ENCODE data around the gene LRP11. TPM values are rescaled to one million over a fixed set of nuclear protein-coding genes. Genes with fewer than 3 reads are reported as not detected.
"Not testable (repeated sequence)": the region's sequence is repeated elsewhere in the genome, so short reads cannot be mapped to it uniquely, and the experiment has no call there.

Gene LRP11, protein sequence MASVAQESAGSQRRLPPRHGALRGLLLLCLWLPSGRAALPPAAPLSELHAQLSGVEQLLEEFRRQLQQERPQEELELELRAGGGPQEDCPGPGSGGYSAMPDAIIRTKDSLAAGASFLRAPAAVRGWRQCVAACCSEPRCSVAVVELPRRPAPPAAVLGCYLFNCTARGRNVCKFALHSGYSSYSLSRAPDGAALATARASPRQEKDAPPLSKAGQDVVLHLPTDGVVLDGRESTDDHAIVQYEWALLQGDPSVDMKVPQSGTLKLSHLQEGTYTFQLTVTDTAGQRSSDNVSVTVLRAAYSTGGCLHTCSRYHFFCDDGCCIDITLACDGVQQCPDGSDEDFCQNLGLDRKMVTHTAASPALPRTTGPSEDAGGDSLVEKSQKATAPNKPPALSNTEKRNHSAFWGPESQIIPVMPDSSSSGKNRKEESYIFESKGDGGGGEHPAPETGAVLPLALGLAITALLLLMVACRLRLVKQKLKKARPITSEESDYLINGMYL
- 10 to 100 TPM; 16.2 to 27.2 (median 26.1) TPM for total RNA-seq
- long read RNA-seq, donor 1, transcript LRP11-201 (7 exons, 3,260 nt), result major isoform, 21 of 41 reads
- long read RNA-seq, donor 1, transcript LRP11-202 (4 exons, 3,158 nt), result minor isoform, 6 of 41 reads
- long read RNA-seq, donor 1, partial matches to known transcripts, result 8 of 41 reads
- long read RNA-seq, donor 1, other reads (novel, unspliced or antisense), result 6 of 41 reads
- long read RNA-seq, donor 2, partial matches to known transcripts, result 1 of 2 reads
- long read RNA-seq, donor 2, other reads (novel, unspliced or antisense), result 0 of 2 reads

DNA sequence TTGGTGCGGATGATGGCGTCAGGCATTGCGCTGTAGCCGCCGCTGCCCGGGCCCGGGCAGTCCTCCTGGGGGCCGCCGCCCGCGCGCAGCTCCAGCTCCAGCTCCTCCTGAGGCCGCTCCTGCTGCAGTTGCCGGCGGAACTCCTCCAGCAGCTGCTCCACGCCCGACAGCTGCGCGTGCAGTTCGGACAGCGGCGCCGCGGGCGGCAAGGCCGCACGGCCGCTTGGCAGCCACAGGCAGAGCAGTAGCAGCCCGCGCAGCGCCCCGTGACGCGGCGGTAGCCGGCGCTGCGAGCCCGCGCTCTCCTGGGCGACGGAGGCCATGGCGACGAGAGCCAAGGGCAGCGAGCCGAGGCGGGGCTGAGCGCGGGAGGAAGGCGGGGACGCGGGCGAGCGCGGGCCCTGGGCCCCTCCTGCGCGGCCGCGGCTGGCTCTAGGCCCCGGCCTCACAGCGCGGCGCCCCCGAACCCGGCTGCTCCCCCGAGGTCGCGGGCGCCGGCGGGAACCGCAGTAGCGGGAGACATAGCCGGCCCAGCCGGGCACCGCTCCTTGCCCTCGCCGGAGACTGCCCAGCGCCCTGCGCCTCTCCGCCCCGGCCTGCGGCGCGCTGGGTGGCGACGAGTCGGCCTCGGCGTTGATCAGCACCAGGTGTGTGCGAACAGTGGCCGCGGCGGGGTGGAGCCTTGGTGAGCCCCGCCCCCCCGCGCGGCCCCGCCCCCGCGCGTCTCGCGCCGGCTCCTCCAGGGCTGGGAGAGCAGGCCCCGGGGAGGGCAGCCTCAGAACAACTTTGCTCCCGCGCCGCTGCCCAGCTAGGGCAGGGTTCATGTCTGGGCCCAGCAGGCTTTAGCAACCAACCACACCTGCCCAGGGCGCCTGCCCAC, at the start of gene LRP11:
Gene LRP11 (minus strand): TSS at position 662 of the 880 bp plus-strand sequence. CDS start 339 bp downstream, at position 323.
- DNase-seq (peak; percentile 92 to 94 (median 92)), ATAC-seq (peak; percentile 93)
- Histone ChIP-seq H3K36me3 (ENCODE audit: low read depth) (no peaks in the 10 kb centered on the region), H3K4me3 (peak within 1 kb of the TSS; percentile 37), H3K4me1 (ENCODE audit: low read depth) (peaks cover 10% of the 10 kb centered on the region), H3K9me3 (no peaks in the 10 kb centered on the region)
- intact Hi-C loops (cut with DNase I, micrococcal nuclease), result no loop called here
- TF ChIP-seq, protein P1, sequence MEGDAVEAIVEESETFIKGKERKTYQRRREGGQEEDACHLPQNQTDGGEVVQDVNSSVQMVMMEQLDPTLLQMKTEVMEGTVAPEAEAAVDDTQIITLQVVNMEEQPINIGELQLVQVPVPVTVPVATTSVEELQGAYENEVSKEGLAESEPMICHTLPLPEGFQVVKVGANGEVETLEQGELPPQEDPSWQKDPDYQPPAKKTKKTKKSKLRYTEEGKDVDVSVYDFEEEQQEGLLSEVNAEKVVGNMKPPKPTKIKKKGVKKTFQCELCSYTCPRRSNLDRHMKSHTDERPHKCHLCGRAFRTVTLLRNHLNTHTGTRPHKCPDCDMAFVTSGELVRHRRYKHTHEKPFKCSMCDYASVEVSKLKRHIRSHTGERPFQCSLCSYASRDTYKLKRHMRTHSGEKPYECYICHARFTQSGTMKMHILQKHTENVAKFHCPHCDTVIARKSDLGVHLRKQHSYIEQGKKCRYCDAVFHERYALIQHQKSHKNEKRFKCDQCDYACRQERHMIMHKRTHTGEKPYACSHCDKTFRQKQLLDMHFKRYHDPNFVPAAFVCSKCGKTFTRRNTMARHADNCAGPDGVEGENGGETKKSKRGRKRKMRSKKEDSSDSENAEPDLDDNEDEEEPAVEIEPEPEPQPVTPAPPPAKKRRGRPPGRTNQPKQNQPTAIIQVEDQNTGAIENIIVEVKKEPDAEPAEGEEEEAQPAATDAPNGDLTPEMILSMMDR (IDR thresholded peaks at IDR 0.05), result no peak

DNA sequence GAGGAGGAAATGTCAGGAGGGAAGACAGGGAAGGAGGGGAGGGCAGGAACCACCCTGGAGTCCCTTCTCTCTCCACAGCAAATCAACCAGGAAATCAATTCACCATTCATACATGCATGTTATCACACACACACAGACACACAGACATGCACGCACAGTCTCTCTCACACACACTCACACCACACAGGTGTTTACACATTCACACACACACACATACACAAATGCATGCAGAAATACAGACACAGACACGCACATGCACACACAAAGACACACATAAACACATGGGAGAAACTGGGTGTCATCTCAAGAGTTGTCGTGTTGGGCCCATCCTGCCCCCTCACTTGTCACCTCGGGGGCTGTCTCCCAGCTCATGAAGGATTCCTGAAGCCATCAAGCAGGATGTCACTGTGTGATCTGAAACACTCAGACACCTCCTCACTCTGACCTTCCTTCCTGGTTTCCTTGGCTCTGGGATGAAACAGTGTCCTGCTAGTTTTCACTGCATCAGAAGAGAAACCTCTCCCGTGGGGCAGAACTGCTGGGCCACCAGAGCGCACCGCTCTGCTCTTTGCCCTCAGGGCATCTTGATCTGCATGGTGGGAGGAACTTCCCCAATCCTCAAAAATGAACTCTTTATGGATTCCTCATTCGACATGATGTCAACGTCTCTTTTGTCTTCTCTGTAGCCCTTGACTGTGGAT, 49.5 kb upstream of the LRP11 start:
- Histone ChIP-seq H3K9me3 (peaks cover 4% of the 10 kb centered on the region), H3K4me3 (no peak overlapping the region), H3K36me3 (ENCODE audit: low read depth) (no peaks in the 10 kb centered on the region), H3K4me1 (ENCODE audit: low read depth) (no peaks in the 10 kb centered on the region)
- intact Hi-C loops (cut with DNase I, micrococcal nuclease), result no loop called here
- ATAC-seq (no peak), DNase-seq (no peak)
- TF ChIP-seq, protein P1 (IDR thresholded peaks at IDR 0.05), result no peak

DNA sequence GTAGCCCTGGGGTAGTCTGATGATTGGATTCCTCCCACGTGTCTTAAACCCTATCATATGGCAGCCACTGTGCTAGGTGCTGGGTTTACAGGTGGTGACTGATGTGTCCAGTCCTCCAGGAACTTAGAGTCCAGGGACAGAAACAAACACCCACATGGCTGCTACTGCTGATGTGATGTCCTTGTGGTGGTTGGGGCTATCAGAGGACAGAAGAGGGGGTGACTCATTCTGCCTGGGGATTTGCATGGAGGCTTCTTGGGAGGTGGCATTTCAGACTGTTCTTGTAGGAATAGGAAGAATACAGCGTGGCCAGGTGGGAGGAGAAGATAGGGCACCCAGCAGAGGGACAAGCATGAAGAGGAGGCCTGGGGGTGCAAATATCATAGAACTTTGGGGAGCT, 48.9 kb upstream of the LRP11 start:
- Histone ChIP-seq H3K36me3 (ENCODE audit: low read depth) (no peaks in the 10 kb centered on the region), H3K4me1 (ENCODE audit: low read depth) (no peaks in the 10 kb centered on the region), H3K9me3 (peaks cover 10% of the 10 kb centered on the region), H3K4me3 (no peak overlapping the region)
- no peak for DNase-seq
- intact Hi-C loops (cut with DNase I, micrococcal nuclease), result no loop called here
- ATAC-seq, result no peak
- TF ChIP-seq, protein P1 (IDR thresholded peaks at IDR 0.05), result no peak

DNA sequence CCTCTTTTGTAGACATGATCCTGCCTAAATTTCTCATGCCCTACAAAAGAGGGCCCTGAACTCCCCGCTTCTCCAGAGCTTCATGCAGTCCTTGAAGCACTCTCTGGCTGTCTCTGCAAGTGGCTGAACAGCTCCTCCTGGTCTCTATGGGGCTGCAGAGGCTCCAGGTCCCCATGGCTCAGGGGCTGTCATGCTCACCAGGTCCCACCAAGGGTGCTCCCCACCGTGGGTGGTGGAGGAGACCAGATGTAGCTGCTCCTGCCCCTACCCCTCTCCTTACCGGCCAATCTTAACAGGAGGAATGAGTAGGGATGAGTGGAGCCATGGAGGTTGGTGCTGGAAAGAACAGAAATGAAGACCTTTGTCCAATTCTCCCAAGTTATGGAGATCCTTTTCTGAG, 48.5 kb upstream of the LRP11 start:
- ATAC-seq; H3K4me3 ChIP-seq; DNase-seq; intact Hi-C loops (cut with DNase I, micrococcal nuclease); H3K4me1 ChIP-seq (ENCODE audit: low read depth); H3K36me3 ChIP-seq (ENCODE audit: low read depth): not testable (repeated sequence)
- peaks cover 12% of the 10 kb centered on the region for H3K9me3 ChIP-seq

DNA sequence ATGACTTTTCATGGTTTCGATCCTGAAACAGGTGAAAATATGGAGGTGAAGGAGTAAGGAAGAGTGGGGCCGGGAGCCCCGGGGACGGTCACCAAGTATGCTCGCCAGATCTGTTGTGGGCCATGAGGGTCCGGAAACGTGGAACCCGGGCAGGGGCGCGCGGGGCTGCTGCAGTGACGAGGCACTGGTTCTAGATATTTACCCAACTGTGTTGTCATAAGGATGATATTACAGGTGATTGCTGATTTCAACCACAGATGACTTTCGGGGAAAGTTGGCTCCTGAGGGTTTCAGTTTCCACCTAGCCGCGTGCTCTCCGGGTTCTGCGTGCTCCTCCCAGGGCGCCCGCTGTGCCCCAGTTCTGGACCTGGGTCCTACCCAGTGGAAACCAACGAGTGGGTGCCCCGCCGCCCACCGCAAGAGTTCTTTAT, 46.6 kb upstream of the LRP11 start:
- Histone ChIP-seq H3K4me1 (ENCODE audit: low read depth) (no peaks in the 10 kb centered on the region), H3K36me3 (ENCODE audit: low read depth) (no peaks in the 10 kb centered on the region), H3K9me3 (peaks cover 12% of the 10 kb centered on the region), H3K4me3 (no peak overlapping the region)
- intact Hi-C loops (cut with DNase I, micrococcal nuclease), result no loop called here
- DNase-seq (no peak), ATAC-seq (no peak)
- TF ChIP-seq, protein P1 (IDR thresholded peaks at IDR 0.05), result no peak

All from mucosa of descending colon (tissue), 3 donors.